Hindlimb muscle (tissue), 1 donor: ENCODE results near the gene OMP. TPM values are rescaled to one million over a fixed set of nuclear protein-coding genes. Genes with fewer than 3 reads are reported as not detected.
"Not testable (repeated sequence)": the region's sequence is repeated elsewhere in the genome, so short reads cannot be mapped to it uniquely, and the experiment has no call there.

Experiments
- DNase-seq: peaks from one replicate; pipeline ENCODE4 v3.0.0-alpha.2; 2013
- polyA plus RNA-seq: library from polyadenylated mRNA; unstranded; fragments of 120-200 nt; gene quantifications from one replicate; pipeline ENCODE4 v1.2.1, GENCODE V29; 2013; ENCODE audit not compliant: insufficient read length

OMP gene
- polyA plus RNA-seq, 1 donor = not detected

DNA sequence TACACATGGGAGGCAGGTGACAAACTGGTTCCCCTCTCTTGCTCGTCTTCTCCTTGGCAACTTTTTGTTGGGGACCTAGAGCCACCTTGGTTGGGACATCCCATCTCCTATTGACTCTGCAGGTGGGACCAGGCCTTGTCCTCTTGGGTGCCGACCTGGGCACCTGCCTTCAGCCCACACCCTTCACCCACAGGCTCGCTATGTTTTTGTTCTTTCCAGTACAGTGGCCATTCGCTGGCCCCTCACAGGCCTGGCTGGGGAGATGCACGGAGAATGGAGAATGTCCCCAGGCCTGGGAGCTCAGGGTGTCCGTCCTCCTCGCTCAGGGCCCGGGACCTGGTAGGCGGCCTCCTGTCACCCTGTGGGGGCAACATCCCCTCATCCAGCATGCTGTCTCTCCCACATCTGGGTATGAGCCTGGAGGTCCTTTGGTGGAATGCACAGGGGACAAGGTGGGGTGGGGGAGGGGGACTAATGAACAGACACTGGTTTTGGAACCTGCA is 14.9 kb upstream of the OMP start:
- no peak for DNase-seq

DNA sequence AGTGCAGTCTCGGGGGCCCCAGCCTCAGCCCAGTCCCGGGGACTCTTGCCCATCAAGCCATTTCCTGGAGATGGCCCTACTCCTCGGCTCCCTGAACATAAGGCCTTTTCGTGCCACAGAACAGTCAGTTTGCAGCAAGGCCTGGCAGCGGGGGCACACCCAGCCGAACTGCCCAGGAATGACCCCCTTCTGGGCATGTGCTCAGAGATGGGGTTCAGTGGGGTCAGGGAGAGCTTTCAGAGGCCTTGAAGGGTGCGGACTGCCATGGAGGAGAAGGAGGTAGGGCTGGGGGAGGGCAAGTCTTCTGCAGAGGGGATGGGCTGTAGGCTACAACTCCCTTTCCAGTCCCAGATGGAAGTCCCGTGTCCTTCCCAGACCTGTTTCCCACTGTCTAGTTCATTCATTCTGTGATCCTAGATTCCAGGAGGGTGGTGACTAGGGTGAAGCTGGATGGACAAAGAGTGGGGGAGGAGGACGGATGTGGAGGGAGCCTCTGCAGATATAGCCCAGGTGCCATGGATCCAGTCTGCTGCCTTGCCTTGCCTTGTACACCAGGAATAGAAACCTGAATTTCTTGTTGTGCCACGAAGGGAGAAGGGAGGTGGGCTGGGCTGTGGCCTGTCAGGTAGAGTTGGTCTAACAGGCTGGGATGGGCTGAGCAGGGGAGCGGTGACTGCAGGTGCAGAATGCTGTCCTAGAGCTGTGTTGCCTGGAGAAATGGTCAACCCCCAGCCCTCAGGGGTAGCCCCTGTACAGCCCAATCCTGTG is 14.2 kb upstream of the OMP start:
- DNase-seq = no peak

DNA sequence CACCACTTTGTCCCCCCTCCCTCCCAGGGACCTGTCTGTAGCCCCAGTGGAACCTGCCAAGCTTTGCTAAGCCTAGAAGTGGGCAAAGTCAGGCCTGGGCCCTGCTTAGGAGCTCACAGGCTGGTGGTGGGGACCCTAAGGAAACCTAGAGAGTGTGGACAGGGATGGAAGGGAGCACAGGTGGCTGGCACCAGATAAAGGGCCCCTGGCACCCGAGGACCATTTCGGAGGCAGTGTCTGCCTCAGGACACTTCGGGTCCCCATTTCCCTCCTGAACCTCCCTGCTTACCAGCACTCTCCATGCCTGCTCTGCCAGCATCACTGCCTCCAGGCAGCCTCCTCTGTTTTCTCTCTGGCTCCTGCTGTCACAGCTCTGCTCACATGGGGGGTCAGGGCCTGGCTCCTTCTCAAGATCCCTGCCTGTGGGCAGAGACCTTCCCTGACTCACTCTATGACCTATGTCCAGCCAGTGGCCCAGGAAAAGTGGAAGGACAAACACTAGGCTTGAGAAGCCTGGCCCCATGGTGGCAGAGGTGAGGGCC is 13.6 kb upstream of the OMP start:
- DNase-seq = no peak

DNA sequence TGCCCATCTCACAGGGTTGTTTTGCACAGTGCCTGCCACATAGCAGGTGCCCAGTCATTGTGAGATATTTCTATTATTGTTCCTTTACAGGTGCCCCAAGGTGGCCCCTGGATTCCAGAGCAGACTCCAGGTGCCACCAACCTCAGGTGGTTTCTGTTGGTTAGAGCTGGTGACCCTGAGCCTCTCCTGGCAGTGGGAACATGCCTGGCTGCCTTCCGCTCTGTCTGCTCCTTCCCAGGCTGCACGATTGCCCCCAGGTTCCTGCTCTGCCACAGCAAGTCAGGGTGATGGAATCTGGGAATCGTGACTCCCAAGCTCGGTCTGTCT is 12.6 kb upstream of the OMP start:
- no peak for DNase-seq

DNA sequence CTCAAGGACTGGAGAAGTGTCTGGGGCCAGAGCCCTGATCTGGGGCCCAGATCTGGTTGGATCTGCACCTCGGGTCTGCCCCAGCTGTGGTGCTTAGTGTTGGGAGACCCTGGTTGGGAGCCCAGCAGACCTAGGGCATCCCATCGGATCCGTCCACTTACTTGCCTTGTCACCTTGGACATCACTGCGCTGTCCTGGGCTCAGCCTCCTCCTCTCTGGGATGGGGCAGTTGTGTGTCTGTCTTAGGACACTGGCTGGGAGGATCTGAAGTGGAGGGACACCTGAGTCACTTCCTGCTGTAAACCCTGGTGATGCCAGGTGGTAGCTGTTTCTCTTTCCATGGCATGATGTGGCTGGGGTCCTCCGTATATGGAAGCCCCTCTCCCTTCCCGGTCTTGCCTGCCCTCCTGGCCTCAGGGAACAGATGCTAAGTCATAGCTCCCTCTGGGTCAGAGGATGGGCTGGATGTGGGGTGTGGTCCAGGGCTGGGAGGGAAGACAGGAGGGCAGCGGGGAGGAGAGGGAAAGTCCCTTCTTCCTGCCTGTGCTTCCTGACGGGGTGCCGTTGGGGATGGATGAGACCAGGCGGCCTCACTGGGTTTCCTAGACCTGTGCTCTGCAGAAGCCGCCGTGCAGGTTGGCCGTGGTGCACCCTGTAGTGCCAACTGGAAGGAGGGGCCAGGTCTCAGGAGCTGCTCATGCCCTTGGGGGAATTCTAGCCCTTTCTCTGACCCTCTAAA is 12.1 kb upstream of the OMP start:
- DNase-seq = no peak

DNA sequence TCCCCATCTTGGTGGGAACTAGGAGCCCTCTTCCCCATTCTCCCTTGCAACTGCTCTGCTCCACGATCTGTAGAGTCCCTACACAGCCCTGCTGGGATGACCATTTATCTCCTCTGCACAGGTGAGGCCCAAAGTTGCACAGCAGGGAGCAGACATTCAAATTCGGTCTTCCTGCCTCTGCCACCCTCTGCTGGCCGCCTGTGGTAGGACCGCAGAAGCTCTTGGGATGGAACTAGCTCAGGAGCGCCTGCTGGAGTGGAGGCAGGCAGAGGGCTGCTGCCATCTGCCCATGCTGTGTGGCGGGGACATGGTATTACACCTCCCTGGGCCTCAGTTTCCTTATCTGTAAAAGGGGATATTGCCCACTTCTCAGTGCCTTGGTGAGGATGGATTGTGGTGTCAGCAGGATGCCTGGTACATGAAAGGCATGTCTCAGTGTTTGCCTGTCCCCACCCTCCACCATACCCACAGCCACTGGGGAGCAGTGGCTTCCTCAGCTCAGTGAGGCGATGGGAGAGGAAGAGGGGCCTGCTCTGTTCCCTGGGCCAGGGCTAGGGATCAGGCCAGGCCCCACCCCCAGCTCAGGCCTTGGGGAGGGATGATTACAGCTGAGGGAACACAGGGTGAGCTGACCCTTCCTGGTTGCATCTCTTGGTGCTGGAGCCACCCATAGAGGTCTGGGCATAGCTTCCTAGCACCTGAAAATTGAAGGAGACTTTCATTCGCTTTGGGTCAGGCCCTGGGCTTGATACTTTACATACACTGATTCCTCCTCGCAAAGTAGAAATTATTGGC is 11.3 kb upstream of the OMP start:
- DNase-seq = peak; percentile 61

DNA sequence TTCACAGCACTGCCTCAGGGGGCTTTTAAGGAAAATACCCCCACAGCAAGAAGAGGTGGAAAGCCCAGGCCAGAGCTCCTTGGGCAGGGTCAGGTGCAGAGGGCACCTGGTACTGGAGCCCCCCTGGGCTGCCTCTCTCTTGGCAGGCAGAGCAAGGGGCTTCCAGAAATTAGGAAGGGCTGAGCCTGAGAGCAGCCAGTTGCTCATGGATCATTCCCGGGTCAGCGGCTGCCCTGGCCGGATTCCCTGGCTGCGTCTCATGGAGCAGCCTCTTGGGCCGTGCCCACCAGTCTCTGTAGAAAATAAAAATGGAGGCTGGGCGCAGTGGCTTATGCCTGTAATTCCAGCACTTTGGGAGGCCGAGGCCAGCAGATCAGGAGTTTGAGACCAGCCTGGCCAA is 10.3 kb upstream of the OMP start:
- no peak for DNase-seq

DNA sequence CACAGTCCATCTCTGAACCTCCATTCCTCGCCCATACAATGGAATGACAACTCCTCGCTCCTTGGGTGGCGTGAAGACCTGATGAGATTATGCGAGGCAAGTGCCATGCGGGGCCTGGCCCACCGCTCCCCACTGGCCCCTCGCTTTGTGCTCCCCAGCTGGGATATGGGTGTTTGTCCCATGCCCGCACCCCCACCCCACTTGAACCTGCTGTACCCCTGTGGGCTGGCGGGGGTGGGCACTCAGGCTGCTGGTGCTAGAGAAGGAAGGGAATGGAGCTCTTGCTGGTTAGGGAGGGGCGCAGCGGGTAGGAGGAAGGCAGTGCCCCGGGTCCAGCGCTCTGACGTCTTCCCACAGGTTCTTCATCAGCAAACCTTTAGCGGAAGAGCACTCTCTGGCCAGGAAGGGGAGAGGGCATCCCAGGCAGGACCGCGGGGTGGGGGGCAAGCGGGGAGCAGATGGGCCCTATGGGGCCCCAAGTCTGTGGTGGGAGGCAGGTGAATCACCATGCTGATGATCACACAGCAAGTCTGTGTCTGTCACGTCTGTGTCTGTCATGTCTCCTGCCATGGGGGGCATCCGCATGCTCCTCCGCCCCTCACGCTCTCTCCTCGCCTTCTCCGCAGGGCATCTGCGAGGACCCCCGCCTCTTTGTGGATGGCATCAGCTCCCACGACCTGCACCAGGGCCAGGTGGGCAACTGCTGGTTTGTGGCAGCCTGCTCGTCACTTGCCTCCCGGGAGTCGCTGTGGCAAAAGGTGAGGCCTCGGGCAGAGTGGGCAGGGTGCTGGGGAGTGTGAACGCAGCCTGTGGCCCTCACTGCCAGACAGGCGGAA is 9.4 kb upstream of the OMP start:
- DNase-seq = no peak

DNA sequence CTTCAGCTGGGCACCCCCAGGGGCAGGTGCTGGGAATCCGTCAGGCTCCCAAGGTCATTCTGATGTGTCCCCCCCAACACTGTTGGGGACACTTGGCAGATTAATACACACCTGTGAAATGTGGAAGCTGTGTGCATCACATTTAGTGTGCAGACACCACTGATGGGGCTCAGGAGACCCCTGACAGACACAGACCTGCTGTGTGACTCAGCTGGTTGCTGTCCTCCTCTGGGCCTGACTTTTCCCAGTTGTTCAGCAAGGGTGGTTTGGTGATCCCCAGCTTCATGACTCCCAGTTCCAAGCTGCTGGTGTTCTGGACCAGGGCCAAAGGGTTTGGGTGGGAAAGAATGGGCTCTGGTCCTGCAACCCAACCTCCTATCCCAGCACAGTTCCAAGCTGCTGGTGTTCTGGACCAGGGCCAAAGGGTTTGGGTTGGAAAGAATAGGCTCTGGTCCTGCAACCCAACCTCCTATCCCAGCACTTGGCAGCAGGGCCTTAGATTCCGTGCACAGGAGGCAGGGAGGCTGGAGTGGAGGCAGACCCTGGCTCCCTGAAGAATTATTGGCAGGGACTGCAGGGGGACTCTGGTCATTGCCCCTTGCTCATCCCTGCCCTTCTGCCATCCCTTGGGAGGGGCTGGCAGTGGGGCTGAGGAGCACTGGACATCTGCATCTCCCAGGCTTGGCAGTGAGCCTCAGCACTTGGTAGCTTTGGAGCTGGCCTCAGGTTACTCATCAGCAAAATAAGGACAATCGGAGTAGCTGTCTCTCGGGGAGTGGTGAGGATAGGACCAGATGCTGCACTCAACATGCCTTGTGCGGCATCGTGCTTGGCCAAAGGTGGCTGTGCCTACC is 8.4 kb upstream of the OMP start:
- no peak for DNase-seq

DNA sequence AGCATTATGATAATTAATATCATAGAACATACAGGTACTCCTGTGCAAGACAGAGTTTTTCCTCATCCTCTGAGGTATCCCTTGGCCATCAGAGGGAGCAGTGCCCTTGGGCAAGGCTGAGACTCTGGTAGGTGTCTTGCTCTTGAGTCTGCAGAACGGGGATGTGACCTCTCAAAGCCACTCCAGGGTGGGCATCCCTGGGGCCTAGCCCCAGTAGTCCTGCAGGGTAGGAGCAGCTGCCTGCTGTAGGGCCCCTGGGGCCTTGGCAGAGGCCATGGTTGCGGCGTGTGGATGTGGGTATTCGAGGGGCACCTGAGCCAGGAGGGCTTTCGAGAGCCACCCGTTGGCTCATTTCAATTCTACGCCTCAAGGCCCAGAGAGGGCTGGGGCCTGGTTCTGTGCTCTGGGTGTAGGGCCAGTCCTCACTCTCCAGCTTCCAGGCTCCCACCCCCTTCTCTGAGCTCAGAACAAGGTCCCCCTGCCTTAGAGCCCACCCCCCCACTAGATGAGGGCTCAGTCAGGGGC is 7.7 kb upstream of the OMP start:
- DNase-seq = no peak

DNA sequence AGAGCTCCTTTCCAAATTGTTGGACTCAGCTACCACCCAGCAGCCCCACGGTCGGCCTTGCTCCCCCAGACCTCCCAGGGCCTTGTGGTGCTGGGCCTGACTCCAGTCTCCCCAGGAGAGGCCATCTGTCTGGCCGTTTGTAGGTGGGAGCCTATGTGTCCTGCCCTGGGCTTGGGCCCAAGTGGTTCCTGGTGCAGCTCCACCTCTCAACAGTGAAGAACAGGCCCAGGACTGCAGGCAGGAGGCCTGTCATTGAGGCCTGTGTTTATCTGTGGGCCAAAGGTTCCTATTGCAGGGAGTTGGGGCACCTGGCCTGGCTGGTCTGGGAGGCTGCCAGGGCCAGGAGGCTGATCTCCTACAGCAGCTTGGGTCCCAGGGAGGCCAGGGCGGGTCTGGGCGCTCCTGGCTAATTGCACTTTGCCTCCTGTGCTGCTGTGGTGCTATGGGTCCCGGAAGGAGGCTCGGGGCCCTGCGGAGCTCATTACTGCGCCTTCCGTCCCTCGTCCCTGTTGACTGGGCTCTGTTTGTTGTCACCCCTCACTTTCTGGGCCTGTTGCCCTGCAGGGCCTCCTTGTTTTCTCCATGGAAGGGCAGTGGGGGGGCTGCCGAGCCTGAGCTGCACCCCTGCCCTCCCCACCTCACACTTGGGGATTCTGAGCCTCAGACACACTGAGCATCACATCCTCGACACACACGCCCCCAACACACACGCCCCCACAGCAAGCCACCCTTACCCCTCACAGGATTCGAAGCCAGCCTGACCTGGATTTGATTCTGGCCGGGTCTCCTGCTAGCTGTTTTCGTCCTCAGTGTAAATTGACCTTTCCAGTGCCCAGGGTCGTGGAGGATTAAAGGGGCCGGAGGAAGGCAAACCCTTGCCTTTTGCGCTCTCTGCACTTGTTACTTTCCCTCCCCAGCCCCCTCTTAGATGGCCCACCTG is 6.8 kb upstream of the OMP start:
- DNase-seq = no peak

DNA sequence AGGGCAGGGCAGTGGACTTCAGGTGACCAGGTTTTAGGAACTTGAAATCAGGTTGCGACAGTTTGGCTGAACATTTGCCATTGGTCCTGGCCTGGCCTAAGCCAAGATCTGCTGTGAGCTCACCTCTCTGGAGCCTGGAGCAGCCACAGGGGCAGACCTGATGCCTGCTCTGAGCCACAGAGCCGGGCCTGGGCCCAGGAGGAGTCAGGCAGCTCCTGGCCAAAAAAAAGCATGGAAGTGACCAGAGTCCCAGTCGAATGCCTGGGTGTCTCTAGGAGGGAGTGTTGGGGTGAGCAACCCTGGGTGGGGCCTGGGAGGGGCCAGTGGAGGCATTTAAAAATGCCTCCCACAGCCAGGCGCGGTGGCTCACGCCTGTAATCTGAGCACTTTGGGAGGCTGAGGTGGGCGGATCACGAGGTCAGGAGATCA is 6.0 kb upstream of the OMP start:
- DNase-seq = no peak

DNA sequence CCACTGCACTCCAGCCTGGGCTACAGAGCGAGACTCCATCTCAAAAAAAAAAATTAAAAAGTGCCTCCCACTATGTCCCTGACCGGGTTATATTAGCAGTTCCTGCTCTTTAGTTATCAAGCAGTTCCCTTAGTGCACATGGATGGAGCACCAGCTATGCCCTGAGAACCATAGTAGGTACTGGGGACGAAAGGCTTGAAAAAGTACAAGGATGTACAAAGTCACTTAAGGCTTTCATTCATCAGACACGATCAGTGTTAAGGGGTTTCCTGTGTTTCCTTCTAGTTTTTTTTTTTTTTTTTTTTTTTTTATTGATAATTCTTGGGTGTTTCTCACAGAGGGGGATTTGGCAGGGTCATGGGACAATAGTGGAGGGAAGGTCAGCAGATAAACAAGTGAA is 5.5 kb upstream of the OMP start:
- not testable (repeated sequence) for DNase-seq

DNA sequence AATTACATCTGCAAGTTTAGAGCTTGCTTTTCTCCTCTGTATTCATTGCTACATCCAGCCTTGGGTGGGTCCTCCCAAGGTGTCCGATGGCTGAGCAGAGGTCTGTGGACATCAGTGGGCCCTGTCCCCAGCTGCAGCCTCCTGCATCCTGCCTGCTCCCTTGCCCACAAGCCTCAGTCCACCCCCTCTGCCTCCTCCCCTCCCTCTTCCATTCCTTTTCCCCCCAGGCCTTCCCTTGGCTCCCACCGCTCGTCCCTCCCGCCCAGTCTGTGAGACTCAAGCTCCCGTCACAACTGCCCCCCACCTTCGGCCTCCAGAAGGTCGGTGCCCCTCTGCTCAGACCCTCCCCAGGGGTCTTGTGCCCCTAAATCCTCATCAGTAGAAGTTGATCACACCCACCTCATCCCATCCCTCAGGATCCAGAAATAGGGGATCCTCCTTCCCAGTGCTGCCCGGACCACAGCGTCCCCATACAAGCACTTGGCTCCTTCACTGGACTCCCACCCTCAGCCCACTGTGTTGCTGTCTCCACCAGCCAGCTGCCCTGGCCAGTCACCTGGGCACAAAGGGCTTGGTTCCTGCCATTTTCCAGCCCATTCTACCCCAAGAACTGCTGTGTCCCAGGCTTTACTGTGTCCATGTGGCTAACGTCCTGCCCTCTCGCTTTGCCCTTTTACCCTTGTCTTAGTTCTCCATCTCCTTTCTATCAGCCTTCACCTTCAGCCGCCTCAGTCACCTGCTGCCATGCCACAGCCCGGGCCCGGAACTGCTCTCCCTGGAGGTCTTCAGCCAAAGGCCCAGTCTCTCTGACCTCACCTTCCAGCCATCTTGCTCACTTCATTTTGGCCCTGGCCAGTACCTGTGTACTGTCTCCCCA is 2.2 kb upstream of the OMP start:
- DNase-seq = no peak

DNA sequence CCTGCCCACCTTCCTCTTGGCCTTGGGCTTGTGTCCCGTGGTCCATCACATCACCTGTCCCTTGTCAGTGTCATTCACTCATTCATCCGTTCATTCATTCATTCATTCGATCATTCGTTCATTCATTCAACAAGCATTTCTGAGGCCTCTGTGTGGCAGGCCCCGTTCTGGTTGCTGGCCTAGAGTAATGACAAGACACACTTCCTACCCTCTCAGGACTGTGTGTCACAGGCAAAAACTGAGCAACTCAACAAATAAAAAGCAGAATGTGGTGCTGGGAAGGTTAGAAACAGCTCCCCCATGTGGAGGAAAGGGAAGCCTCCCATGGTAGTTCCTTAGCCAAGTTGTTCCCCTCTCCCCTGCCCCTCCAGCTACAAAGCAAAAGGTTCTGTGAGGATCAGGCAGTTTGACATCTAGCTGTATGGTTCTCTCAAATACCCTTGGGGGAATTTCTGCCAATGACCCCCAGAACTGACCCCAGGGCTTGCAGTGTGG is 1.6 kb upstream of the OMP start:
- no peak for DNase-seq

DNA sequence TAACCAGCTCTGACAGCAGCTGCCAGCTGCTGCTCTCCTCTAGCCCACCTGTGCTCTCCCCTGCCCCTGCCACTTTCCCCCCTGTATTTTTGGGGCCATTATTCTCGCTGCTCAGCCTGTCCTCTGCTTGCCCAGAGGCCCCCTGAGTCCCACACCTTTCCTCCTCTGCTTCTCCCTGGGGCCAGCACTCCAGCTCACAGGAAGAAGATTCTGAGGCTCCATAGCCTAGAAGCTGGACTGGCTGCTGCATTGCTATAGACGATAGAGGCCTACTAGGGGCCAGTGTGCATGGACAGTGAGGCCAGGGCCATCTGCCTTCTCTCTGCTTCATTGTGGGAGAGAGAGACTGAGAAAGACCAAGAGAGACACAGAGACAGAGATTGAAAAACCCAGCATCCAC is 679 bp downstream of the OMP start:
- DNase-seq = no peak

DNA sequence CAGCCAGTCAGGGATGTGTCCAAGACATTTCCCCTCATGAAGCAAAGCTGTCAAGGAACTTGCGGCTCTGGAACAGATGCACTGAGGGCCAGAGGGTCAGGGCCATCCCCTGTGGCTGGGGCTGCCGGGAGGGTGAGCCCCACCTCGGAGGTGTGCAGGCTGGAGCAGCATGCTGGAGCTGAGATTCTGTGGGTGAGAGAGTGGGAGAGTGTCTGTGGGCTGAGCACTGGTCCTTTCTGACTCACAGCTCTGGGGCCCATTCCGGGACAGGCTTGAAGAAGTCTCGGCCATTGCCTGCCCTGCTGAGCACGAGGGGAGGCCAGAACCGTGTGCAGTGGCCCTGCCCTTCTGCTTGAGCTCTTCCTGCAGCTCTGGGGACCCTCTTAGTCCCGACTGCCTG is 2.1 kb downstream of the OMP start:
- DNase-seq = no peak

DNA sequence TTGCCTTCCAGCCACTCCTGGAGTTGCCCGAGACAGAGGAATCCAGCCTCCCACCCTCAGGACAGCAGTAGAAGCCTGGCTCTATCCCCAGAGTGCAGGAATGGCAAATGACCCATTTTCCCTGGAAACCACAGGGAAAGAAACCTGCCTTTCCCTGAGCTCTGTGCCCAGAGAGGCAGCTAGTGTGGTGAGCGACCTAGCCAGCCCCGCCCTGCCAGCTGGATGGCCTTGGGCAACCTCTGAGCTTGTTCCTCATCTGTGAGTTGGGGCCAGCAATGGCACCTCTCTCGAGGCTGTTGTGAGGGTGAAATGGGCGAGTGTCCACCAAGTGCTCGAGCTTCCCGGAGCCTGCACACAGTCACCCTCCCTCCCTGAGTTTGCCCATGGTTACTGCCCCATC is 3.7 kb downstream of the OMP start:
- DNase-seq = no peak

DNA sequence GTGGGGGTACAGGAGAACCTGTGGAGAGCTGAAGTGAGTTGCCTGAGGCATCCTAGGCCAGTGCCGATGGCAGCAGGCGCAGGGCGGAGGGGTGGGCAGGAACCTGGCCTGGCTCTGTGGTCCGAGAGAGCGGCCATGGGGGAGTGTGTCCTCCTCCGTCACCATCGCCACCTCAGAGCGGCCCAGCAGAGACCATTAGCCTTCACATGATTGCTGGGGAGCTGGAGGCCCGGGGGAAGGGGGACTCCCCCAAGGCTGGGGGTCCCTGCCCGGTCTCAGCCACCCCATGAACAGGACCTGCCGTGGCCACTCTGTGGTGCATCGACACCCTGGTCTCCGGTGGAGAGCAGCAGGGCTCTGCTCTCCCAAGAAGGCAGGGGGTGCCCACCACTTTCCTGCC is 4.1 kb downstream of the OMP start:
- DNase-seq = no peak
